ENCODE measurements around the gene ARF4.
"Not testable (repeated sequence)": the region's sequence is repeated elsewhere in the genome, so short reads cannot be mapped to it uniquely, and the experiment has no call there.

Gene ARF4

DNA sequence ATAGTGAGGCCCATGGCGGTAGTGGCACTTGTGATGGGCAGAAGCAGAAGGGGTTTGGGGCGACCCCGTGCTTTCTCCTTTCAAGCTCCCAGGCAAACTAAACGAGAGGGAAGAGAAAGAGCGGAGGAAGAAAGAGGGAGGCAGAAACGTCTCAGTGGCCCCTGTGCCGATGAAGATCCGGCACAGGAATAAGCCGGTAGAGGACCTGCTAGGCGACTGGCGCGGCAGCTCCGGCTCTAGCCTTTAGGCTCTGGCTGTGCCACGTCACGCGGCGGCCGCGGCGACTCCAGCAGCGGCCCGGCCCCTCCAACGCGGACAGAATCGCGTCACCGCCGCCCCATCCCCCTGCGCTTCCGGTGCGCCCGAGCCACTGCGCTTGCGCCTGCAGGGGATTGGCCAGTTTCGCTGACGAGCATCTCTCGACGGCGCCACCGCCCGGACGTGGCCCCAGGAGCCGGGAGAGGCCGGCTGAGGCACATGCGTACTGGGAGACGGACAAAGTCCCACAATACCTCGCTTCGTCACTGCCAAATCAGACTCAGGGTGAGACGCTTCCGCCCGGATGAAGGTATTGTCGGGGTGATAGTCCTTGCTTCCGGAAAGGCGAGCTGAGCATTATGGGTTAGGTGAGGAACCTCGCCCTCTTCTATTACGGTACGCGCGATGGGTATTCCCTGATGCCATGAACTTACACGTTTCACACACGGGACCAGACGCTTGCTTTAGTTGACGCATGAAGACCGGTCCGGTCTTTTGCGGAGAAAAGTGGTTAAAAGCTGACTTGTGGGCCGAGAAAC is at the start of gene ARF4:
Gene ARF4 (minus strand): TSS at position 218 of the 797 bp plus-strand sequence. CDS start 204 bp downstream, at position 14.
- peak; percentile 99 for DNase-seq (ENCODE audit: low spot score)

GRCh38 chr3:57646723-57647122 is 49.6 kb upstream of the ARF4 start:
- DNase-seq (ENCODE audit: low spot score) = peak; percentile 51

GRCh38 chr3:57644740-57645139 is 47.6 kb upstream of the ARF4 start:
- DNase-seq (ENCODE audit: low spot score) = no peak

GRCh38 chr3:57637391-57637790 is 40.2 kb upstream of the ARF4 start:
- no peak for DNase-seq (ENCODE audit: low spot score)

DNA sequence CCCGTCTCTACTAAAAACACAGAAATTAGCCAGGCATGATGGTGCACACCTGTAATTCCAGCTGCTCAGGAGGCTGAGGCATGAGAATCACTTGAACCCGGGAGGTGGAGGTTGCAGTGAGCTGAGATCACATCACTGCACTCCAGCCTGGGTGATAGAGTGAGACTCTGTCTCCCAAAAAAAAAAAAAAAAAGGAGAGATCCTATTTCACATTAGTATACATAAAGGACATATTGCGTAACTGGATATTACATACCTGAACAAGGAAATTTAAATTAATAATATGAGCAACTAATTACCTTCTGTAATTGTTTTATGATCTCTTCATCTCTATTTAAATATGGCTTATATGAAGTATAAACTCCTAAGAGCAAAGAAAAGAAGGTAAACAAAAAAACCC is 37.1 kb upstream of the ARF4 start:
- DNase-seq (ENCODE audit: low spot score) = not testable (repeated sequence)

GRCh38 chr3:57627976-57628375 is 30.8 kb upstream of the ARF4 start:
- no peak for DNase-seq (ENCODE audit: low spot score)

- DNase-seq (ENCODE audit: low spot score) = no peak
These were observed 27.7 kb upstream of the ARF4 start for GRCh38 chr3:57624801-57625200.

DNA sequence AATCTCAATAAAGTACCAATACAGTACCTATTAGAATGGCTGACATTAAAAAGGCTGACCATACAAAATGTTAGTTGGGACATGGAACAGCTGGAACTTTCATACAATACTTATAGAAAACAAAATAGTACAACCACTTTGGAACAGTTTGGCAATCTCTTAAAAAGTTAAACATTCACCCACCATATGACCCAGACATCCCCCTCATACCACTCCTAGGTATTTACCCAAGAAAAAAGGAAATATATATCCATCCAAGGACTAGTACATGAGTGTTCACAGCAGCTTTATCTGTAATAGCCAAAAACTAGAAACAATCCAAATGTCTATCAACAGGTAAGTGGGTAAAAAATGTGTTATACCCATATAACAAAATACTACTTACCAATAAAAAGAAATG is 25.2 kb upstream of the ARF4 start:
- no peak for DNase-seq (ENCODE audit: low spot score)

DNA sequence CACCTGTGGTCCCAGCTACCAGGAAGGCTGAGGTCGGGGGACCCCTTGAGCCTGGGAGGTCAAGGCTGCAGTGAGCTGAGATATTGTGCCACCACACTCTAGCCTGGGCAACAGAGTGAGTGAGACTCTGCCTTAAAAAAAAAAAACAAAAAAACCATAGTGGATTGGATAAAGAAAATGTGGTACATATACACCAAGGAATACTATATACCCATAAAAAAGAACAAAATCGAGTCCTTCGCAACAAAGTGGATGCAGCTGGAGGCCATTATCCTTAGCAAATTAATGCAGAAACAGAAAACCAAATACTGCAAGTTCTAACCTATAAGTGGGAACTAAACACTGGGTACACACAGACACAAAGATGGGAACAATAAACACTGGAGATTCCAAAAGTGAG is 20.6 kb upstream of the ARF4 start:
- no peak for DNase-seq (ENCODE audit: low spot score)

DNA sequence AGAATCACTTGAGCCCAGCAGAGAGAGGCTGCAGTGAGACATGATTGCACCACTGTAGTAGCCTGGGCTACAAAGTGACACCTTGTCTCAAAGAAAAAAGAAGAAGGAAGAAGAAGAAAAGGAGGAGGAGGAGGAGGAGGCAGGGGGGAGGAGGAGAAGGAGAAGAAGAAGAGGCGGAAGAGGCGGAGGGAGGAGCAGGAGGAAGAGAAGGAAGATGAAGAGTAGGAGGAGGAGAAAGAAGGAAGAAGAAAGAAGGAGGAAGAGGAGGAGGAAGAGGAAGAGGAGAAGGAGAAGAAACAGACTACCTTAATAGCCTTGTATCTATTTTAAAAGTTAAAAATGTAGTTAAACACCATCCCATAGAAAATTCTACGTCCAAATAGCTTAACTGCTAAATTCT is 19.1 kb upstream of the ARF4 start:
- DNase-seq (ENCODE audit: low spot score) = no peak

DNA sequence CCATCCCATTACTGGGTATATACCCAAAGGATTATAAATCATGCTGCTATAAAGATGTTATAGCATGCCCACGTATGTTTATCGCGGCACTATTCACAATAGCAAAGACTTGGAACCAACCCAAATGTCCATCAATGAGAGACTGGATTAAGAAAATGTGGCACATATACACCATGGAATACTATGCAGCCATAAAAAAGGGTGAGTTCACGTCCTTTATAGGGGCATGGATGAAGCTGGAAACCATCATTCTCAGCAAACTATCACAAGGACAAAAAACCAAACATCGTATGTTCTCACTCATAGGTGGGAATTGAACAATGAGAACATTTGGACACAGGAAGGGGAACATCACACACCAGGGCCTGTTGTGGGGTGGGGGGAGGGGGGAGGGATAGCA is 14.7 kb upstream of the ARF4 start:
- DNase-seq (ENCODE audit: low spot score) = not testable (repeated sequence)

DNA sequence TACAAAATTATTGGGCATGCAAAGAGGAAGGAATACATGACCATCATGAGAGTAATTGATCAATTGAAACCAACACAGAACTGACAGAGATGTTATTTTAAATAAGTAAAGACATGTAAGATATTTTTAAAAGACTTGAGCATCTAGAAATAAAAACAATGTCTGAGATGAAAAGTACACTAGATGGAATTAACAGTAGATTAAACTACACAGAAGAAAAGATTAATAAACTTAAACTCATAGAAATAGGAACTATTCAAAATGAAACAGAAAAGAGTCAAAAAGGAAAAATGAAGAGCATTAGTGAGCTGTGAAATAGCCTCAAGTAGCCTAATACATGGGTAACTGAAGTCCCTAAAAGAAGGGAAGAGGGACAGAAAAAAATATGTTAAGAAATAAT is 8.5 kb upstream of the ARF4 start:
- no peak for DNase-seq (ENCODE audit: low spot score)

DNA sequence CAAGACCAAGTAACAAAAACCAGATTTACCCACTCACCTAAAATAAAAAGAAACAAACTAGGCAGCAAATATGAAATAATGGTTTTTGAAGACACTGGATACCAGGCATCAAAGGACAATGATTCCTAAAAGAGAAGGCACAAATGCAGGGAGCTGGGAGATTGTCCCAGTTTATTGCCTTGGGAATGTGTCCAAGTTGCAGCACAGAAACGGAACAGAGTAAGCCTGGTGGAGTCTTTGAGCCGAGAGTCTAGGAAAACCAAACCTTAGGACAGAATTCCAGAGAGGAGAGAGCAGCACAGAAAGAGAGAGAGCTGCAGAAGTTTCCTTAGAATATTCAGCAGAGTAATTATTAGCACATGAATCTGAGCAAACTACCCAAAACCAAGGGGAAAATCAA is 7.8 kb upstream of the ARF4 start:
- no peak for DNase-seq (ENCODE audit: low spot score)

DNA sequence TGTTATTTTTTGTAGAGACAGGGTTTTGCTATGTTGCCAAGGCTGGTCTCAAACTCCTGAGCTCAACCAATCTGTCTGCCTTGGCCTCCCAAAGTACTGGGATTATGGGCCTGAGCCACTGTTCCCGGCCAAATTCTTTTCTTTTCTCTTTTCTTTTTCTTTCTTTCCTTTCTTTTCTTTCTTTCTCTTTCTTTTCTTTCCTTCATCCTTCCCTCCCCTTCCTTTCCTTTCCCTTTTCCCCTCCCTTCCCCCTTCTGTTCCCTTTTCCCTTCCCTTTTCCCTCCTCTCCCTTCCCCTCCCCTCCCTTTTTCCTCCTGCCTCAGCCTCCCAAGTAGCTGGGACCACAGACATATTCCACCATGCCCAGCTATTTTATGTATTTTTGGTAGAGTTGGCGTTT is 3.1 kb upstream of the ARF4 start:
- DNase-seq (ENCODE audit: low spot score) = no peak

DNA sequence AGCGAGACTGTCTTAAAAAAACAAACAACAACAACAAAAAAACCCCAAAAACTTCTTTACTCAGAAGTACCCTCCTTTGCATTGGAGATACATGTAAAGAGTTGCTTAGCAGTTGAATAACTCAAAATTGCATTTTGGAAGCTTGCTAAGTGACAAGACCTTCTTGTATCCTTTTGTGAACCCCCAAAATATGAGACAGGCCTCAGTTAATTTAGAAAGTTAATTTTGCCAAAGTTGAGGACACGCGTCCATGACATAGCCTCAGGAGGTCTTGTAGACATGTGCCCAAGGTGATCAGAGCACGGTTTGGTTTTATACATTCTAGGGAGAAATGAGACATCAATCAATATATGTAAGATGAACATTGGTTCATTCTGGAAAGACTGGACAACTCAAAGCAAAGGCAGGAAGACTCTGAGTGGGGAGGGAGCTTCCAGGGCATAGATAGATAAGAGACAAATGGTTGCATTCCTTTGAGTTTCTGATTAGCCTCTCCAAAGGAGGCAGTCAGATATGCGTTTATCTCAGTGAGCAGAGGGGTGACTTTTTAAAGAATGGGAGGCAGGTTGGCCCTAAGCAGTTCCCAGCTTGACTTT is 1.7 kb upstream of the ARF4 start:
- DNase-seq (ENCODE audit: low spot score) = no peak

DNA sequence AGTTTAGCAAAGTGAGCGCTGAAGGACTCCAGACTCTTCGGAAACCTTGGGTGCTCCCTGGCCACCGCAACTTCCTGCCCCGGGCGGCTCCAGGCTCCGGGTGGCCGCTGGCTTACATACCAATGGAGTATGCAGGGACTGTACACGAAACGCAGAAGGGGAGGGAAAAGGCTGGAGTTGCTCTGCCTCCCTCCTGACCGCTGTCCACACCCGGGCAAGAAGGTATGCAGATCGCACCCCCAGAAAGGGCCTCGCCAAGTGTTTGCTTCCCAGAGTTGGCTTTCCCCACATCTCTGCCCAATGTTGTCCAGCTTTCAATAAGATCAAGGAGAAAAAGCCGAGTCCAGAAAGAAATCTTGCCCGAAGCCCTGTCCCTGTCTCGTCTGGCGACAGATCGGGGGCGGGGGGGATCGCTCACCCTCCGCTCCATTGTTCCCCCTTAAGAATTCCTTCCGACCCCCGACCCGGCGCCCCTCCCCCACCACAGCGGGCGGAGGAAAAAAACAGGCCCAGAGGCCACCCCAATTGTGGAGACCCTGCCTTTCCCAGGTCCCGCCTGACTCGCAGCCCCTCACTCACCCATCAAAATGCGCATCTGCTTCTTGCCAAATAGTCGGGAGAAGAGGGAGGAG is 533 bp downstream of the ARF4 start:
- DNase-seq (ENCODE audit: low spot score) = peak; percentile 92

DNA sequence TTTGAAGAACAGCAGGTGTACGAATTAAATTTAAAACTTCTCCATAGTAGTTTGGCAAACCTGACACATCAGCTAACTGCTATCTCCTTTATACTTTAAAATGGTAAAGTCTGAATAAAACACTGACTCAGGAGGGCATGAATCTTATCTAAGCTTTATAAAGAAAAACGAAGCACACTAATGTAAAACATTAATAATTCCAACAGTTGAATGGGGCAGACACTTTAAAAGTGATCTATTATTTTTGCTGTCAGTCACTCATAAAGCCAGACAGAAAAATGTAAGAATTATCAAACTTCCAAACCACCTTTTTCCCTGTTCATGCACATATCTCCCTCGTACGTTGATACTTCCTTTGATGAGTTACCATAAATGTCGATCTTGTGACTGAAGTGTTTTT is 2.6 kb downstream of the ARF4 start:
- DNase-seq (ENCODE audit: low spot score) = no peak

GRCh38 chr3:57594144-57594543 is 3.0 kb downstream of the ARF4 start:
- DNase-seq (ENCODE audit: low spot score) = no peak

DNA sequence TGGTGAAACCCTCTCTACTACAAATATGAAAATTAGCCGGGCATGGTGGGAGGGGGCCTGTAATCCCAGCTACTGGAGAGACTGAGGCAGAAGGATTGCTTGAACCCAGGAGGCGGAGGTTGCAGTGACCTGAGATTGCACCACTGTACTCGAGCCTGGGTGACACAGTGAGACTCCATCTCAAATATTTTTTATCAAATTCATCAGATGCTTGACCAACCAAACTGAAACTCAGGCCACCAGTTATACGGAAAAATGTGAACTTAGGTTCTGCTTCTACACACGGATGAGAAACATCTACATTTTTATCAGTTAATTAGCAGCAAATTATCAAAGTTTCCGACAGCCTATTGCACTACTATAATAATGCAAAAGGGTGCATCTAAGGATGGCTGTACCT is 4.8 kb downstream of the ARF4 start:
- DNase-seq (ENCODE audit: low spot score) = no peak

- DNase-seq (ENCODE audit: low spot score) = no peak
These were observed 9.2 kb downstream of the ARF4 start for GRCh38 chr3:57587905-57588304.

GRCh38 chr3:57586778-57587177 is 10.4 kb downstream of the ARF4 start:
- DNase-seq (ENCODE audit: low spot score) = no peak

GRCh38 chr3:57583544-57583943 is 13.6 kb downstream of the ARF4 start:
- no peak for DNase-seq (ENCODE audit: low spot score)

DNA sequence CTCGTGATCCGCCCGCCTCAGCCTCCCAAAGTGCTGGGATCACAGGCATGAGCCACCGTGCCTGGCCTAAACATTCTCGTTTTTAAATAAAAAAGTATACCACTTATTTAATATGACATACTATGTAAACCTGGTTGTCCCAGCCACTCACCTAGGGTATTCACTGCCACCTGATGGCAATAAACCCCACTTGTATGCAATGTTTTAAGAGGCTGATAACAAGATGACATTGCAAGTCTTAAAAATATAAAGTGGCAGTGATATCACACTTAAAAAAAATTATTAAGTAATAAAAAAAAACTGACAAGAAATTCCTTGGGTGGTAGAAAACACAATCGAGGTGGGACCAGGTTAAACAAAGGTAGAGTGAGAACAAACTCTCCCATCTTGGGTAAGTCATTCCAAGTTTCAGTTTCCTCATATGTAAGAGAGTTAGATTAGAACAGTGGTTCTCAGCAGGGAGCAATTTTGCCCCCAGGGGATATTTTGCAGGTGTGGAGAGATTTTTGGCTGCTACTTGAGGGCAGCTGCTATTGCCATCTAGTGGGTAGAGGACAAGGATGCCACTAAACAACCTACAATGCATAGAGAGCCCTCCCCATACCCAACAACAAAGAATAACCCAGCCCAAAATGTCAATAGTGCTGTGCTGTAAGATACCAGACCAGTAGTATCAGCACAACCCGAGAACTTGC is 14.5 kb downstream of the ARF4 start:
- no peak for DNase-seq (ENCODE audit: low spot score)

Measured in GM03348 (cell line).